ENCODE measurements around the gene IFT122.

IFT122 gene

DNA sequence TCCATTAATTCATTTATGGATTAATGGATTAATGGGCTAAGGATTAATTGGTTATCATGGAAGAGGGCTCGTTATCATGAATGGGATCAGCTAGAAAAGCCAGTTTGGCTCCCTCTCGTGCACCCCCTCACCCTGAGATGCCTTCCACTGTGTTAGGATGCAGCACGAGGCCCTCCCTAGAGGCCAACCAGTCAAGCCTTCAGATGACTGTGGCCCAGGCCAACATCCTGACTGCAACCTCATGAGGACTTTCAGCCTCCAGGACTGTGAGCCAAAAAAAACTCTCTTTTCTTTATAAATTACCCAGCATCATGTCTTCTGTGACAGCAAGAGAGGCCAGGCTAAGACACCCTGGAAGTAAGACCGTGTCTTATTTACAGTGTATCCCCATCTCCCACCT lies 20.5 kb upstream of the IFT122 start:
- Histone ChIP-seq H3K36me3 (replicated peaks) (no peaks in the 10 kb centered on the region), H3K27me3 (replicated peaks) (no peaks in the 10 kb centered on the region), H3K4me3 (ENCODE audit: low read depth, low read length) (no peak overlapping the region), H3K27ac (no peak overlapping the region)
- in situ Hi-C loops (cut with HindIII; ENCODE audit: low pct_ligation_motif_present, low sequenced_read_pairs) = no loop called here
- no peak for DNase-seq
- no peak for TF ChIP-seq CTCF (IDR thresholded peaks at IDR 0.05; ENCODE audit: low read depth, low read length, missing control alignments)

- DNase-seq = no peak
- in situ Hi-C loops (cut with HindIII; ENCODE audit: low pct_ligation_motif_present, low sequenced_read_pairs) = no loop called here
- H3K27me3 ChIP-seq (replicated peaks) = no peaks in the 10 kb centered on the region
- no peak for TF ChIP-seq CTCF (IDR thresholded peaks at IDR 0.05; ENCODE audit: low read depth, low read length, missing control alignments)
- H3K27ac ChIP-seq = no peak overlapping the region
- no peaks in the 10 kb centered on the region for H3K36me3 ChIP-seq (replicated peaks)
- H3K4me3 ChIP-seq (ENCODE audit: low read depth, low read length) = no peak overlapping the region
Observed at GRCh38 chr3:129421236-129421883, 18.7 kb upstream of the IFT122 start.

- Histone ChIP-seq H3K4me3 (ENCODE audit: low read depth, low read length) (no peak overlapping the region), H3K27me3 (replicated peaks) (no peaks in the 10 kb centered on the region), H3K36me3 (replicated peaks) (no peaks in the 10 kb centered on the region), H3K27ac (no peak overlapping the region)
- no peak for DNase-seq
- TF ChIP-seq CTCF (IDR thresholded peaks at IDR 0.05; ENCODE audit: low read depth, low read length, missing control alignments) = peak; percentile 54
- in situ Hi-C loops (cut with HindIII; ENCODE audit: low pct_ligation_motif_present, low sequenced_read_pairs) = no loop called here
Observed at GRCh38 chr3:129421988-129422745, 17.9 kb upstream of the IFT122 start.

- Histone ChIP-seq H3K36me3 (replicated peaks) (no peaks in the 10 kb centered on the region), H3K4me3 (ENCODE audit: low read depth, low read length) (no peak overlapping the region), H3K27me3 (replicated peaks) (no peaks in the 10 kb centered on the region), H3K27ac (no peak overlapping the region)
- TF ChIP-seq CTCF (IDR thresholded peaks at IDR 0.05; ENCODE audit: low read depth, low read length, missing control alignments) = no peak
- in situ Hi-C loops (cut with HindIII; ENCODE audit: low pct_ligation_motif_present, low sequenced_read_pairs) = no loop called here
- DNase-seq = no peak
Observed at GRCh38 chr3:129422897-129423296, 17.1 kb upstream of the IFT122 start.

GRCh38 chr3:129424185-129424841 lies 15.7 kb upstream of the IFT122 start:
- DNase-seq = no peak
- TF ChIP-seq CTCF (IDR thresholded peaks at IDR 0.05; ENCODE audit: low read depth, low read length, missing control alignments) = no peak
- H3K36me3 ChIP-seq (replicated peaks) = no peaks in the 10 kb centered on the region
- H3K4me3 ChIP-seq (ENCODE audit: low read depth, low read length) = no peak overlapping the region
- no peak overlapping the region for H3K27ac ChIP-seq
- H3K27me3 ChIP-seq (replicated peaks) = no peaks in the 10 kb centered on the region
- in situ Hi-C loops (cut with HindIII; ENCODE audit: low pct_ligation_motif_present, low sequenced_read_pairs) = no loop called here

Data from brain microvascular endothelial cell (primary cell).